Endothelial cell of umbilical vein (primary cell): Measurements from ENCODE around the gene SPG7. TPM values are rescaled to one million over a fixed set of nuclear protein-coding genes. Genes with fewer than 3 reads are reported as not detected.
A peak's percentile ranks its signal among the peaks of the same experiment; 100 is the strongest.

Experiments
- BruUV-seq: library from RNA; stranded (reverse); fragments of 400-500 nt; replicated peaks from 2 replicates; lab custom pipeline; 2021; lab: Mats Ljungman, UMichigan
- CTCF ChIA-PET: fragments of 300-600, 350-600 bp; sonication (Branson Sonifier 250); formaldehyde crosslinking; loops from one replicate; lab custom pipeline; 2021; ENCODE audit warnings: antibody characterized with exemption, inconsistent platforms; lab: Charles Lee
- POLR2A ChIA-PET: fragments of 300-600, 350-600 bp; sonication (Branson Sonifier 250); formaldehyde crosslinking; loops from one replicate; lab custom pipeline; 2021; ENCODE audit warnings: antibody characterized with exemption, inconsistent platforms; lab: Charles Lee
- DNase-seq: peaks from one replicate; pipeline ENCODE4 v3.0.0-alpha.2; 2011; ENCODE audit warnings: low read depth, low spot score
- FAIRE-seq: peaks from 2 replicates; lab custom pipeline; 2011; peaks lifted over from hg19 to GRCh38; lab: Jason Lieb, UNC
- H2AFZ ChIP-seq: 2 replicates; pipeline ENCODE4 v1.6.0; 2012; ENCODE audit warnings: low read depth, low read length, control low read depth, inconsistent platforms
- H3K27ac ChIP-seq: 2 replicates; pipeline ENCODE4 v1.5.1; 2011; ENCODE audit warnings: low read depth, mild to moderate bottlenecking, control low read depth, low read length, moderate library complexity; ENCODE audit not compliant: insufficient read depth
- H3K27me3 ChIP-seq, 2 experiments: 2 replicates each; pipeline versions ENCODE4 v1.6.0 to v1.6.1; 2011; ENCODE audit warnings: low read length in 2 of 2, mixed read lengths in 1 of 2; ENCODE audit not compliant: control insufficient read depth in 2 of 2, insufficient read depth in 2 of 2
- H3K36me3 ChIP-seq, 2 experiments: 2 replicates in 1 of 2; 3 replicates in 1 of 2; pipeline ENCODE4 v1.5.1; 2011; ENCODE audit warnings: low read length in 2 of 2, mild to moderate bottlenecking in 1 of 2, moderate library complexity in 1 of 2; ENCODE audit not compliant: control insufficient read depth in 2 of 2, insufficient read depth in 2 of 2; ENCODE audit errors: extremely low read depth in 1 of 2
- H3K4me1 ChIP-seq: 3 replicates; pipeline ENCODE4 v1.5.1; 2011; ENCODE audit warnings: mild to moderate bottlenecking, low read length; ENCODE audit not compliant: control insufficient read depth, insufficient read depth; ENCODE audit errors: extremely low read depth
- H3K4me2 ChIP-seq: 2 replicates; pipeline ENCODE4 v1.6.1; 2011; ENCODE audit warnings: low read length, control low read depth, mixed read lengths; ENCODE audit not compliant: insufficient read depth
- H3K4me3 ChIP-seq, 3 experiments: fragments of 200-600 bp in 1 of 3; sonication (generic), shearing (Covaris generic) in 1 of 3; replicated peaks in 1 of 3; 2 replicates each; pipeline ENCODE4 v1.5.1; 2011 to 2016; ENCODE audit warnings: control low read depth in 3 of 3, low read length in 3 of 3, mild to moderate bottlenecking in 2 of 3, inconsistent platforms in 1 of 3, low read depth in 1 of 3, moderate library complexity in 1 of 3; ENCODE audit not compliant: insufficient read depth in 1 of 3
- H3K79me2 ChIP-seq: 2 replicates; pipeline ENCODE4 v1.6.0; 2012; ENCODE audit warnings: low read length, inconsistent platforms; ENCODE audit not compliant: control insufficient read depth, insufficient read depth
- H3K9ac ChIP-seq: replicated peaks from 2 replicates; pipeline ENCODE3; 2011; ENCODE audit warnings: low read length, control low read depth; ENCODE audit not compliant: insufficient read depth; ENCODE audit errors: extremely low read depth
- H3K9me1 ChIP-seq: replicated peaks from 3 replicates; pipeline ENCODE4 v1.6.0; 2011; ENCODE audit warnings: mild to moderate bottlenecking, low read length; ENCODE audit not compliant: control insufficient read depth, insufficient read depth; ENCODE audit errors: extremely low read depth
- H3K9me3 ChIP-seq: replicated peaks from 2 replicates; pipeline ENCODE4 v1.5.1; 2012; ENCODE audit warnings: low read length, inconsistent platforms; ENCODE audit not compliant: control insufficient read depth, insufficient read depth
- H4K20me1 ChIP-seq: replicated peaks from 2 replicates; pipeline ENCODE3; 2011; ENCODE audit warnings: mild to moderate bottlenecking, low read length; ENCODE audit not compliant: control insufficient read depth, insufficient read depth; ENCODE audit errors: extremely low read depth
- EZH2 ChIP-seq: IDR thresholded peaks from 2 replicates; pipeline ENCODE4 v1.6.1; 2012; ENCODE audit warnings: borderline replicate concordance, low read depth, mild to moderate bottlenecking, moderate library complexity, low read length, inconsistent platforms; ENCODE audit not compliant: severe bottlenecking
- FOS ChIP-seq: IDR thresholded peaks from 2 replicates; pipeline ENCODE4 v1.6.1; 2011; ENCODE audit warnings: mild to moderate bottlenecking, low read length, moderate library complexity, borderline replicate concordance; ENCODE audit not compliant: insufficient read depth
- GATA2 ChIP-seq: IDR thresholded peaks from 2 replicates; pipeline ENCODE4 v1.7.0; 2011; ENCODE audit warnings: low read depth, mild to moderate bottlenecking, moderate library complexity, mixed read lengths, low read length; ENCODE audit not compliant: insufficient read length, insufficient read depth
- JUN ChIP-seq: IDR thresholded peaks from 2 replicates; pipeline ENCODE4 v1.6.1; 2011; ENCODE audit warnings: borderline replicate concordance, low read depth; ENCODE audit not compliant: insufficient read length, insufficient read depth
- MYC ChIP-seq: IDR thresholded peaks from one replicate; pipeline ENCODE4 v1.6.1; 2011; ENCODE audit warnings: mild to moderate bottlenecking, low read depth, low read length
- POLR2A ChIP-seq: IDR thresholded peaks from 2 replicates; pipeline ENCODE4 v1.6.1; 2012; ENCODE audit warnings: low read depth, mild to moderate bottlenecking, control low read depth, low read length
- POLR2AphosphoS5 ChIP-seq: IDR thresholded peaks from 2 replicates; pipeline ENCODE4 v1.6.1; 2012; ENCODE audit warnings: low read depth, mild to moderate bottlenecking, control low read depth, low read length, moderate library complexity; ENCODE audit not compliant: insufficient read depth
- dilution Hi-C: fragments of 300-500 bp; cut with MboI; formaldehyde crosslinking; loops from one replicate; pipeline ENCODE4 v1.15.0; 2019; ENCODE audit warnings: low sequenced_read_pairs; ENCODE audit not compliant: extremely low pct_ligation_motif_present
- intact Hi-C: fragments of 100-400 bp; cut with micrococcal nuclease; formaldehyde crosslinking; loops from one replicate; pipeline ENCODE4 v1.10.0; 2022
- polyA plus RNA-seq, 4 experiments: library from polyadenylated mRNA; depleted of rRNA in 3 of 4; stranded (reverse) in 3 of 4; unstranded in 1 of 4; fragments of >200 nt; gene quantifications; 2 replicates each; pipeline versions ENCODE4 v1.2.1 to v1.2.3, GENCODE V29; 2011 to 2012; ENCODE audit warnings: missing spikeins in 1 of 4
- total RNA-seq: library from RNA; stranded (reverse); gene quantifications from 2 replicates; pipeline ENCODE4 v1.2.3, GENCODE V29; 2021
- TF ChIP-seq, protein P1 (sequence below): IDR thresholded peaks from 2 replicates; pipeline ENCODE4 v1.6.1; 2011; ENCODE audit not compliant: insufficient read depth, insufficient read length

Gene SPG7
- total and polyA plus RNA-seq, 2 donors (not counting 3 experiments of a cell fraction or from before 2014, with no cell fraction given), result 90.2 to 146 TPM

DNA sequence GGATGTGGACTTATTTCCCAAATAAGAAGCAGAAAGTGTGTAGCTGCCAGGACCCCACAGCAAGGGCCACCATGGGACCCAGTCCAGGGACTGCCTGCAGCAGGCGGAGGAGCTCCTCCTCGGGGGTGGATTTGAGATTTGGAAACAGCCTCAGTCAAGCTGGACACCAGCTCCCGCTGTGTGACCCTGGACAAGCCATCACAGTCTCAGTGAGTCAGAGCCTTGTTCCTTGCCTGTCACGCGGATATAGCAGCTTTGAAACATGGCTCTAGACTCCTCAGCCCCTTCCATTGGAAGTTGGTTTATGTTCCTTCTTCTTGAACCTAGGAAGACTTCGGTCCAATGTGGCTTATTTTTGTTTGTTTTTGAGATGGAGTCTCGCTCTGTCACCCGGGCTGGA, 92.8 kb downstream of the SPG7 start:
- DNase-seq (no peak), FAIRE-seq (peak; percentile 8)
- Histone ChIP-seq H3K79me2 (no peaks in the 10 kb centered on the region), H3K4me3 (no peak overlapping the region), H3K4me2 (no peak overlapping the region), H3K4me1 (peaks cover 11% of the 10 kb centered on the region), H3K36me3 (no peaks in the 10 kb centered on the region), H2AFZ (no peak overlapping the region), H3K27me3 (no peaks in the 10 kb centered on the region), H3K9me1 (no peaks in the 10 kb centered on the region), H3K27ac (no peak overlapping the region), H4K20me1 (no peaks in the 10 kb centered on the region), H3K9ac (no peak overlapping the region), H3K9me3 (no peaks in the 10 kb centered on the region)
- no TSS peak for BruUV-seq
- ChIA-PET POLR2A (no interaction called here), CTCF (interaction anchor here (0.6 to 3.9 kb wide), 3 partner anchors 10 to 27 kb away, joined by 3 to 48 read pairs (median 7); partner anchors contain the start of gene DPEP1)
- dilution Hi-C loops, result no loop called here
- intact Hi-C loops, result no loop called here
- TF ChIP-seq, protein P1, sequence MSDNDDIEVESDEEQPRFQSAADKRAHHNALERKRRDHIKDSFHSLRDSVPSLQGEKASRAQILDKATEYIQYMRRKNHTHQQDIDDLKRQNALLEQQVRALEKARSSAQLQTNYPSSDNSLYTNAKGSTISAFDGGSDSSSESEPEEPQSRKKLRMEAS, result no peak
- TF ChIP-seq POLR2A (no peak), EZH2 (no peak), GATA2 (no peak), FOS (no peak), MYC (no peak), POLR2AphosphoS5 (no peak)

DNA sequence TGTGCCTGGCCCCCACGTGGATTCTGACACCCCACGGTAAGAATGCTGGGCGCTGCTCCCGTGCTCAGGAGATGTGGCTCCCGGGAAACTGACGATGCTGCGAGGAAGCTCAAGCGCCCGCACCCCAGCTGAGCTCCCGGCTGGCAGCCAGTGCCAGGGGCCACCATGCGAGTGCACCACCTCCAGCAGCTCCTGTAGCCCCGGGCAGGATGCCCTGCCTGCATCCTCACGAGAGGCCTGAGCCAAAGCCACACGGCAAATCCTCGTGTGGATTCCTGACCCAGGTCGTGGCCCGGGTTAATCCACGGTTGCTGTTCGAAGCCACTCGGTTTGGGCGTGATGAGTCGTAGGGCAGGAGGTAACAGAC, 93.7 kb downstream of the SPG7 start:
- Histone ChIP-seq H3K4me3 (no peak overlapping the region), H3K9me1 (no peaks in the 10 kb centered on the region), H3K36me3 (no peaks in the 10 kb centered on the region), H2AFZ (peak overlapping the region; percentile 49), H3K27me3 (no peaks in the 10 kb centered on the region), H3K4me1 (peaks cover 11% of the 10 kb centered on the region), H3K9me3 (no peaks in the 10 kb centered on the region), H3K27ac (no peak overlapping the region), H3K79me2 (no peaks in the 10 kb centered on the region), H3K9ac (peak overlapping the region; percentile 20), H3K4me2 (peak overlapping the region; percentile 4), H4K20me1 (no peaks in the 10 kb centered on the region)
- no peak for FAIRE-seq
- intact Hi-C loops, result loop anchor here (1.0 kb wide), 1 partner anchor 39 kb away; no protein-coding TSS in a partner anchor
- TF ChIP-seq EZH2, result no peak
- no peak for TF ChIP-seq POLR2A
- TF ChIP-seq FOS, result no peak
- TF ChIP-seq POLR2AphosphoS5, result no peak
- no peak for TF ChIP-seq JUN
- no peak for TF ChIP-seq MYC
- no peak for DNase-seq
- ChIA-PET POLR2A (no interaction called here), CTCF (interaction anchor here (0.8 to 3.9 kb wide), 12 partner anchors 9 to 361 kb away, joined by 3 to 48 read pairs (median 6); partner anchors contain the start of genes CPNE7 and DPEP1)
- dilution Hi-C loops, result no loop called here
- BruUV-seq, result no TSS peak
